ENCODE measurements around the gene ZFAND6. TPM values are rescaled to one million over a fixed set of nuclear protein-coding genes. Genes with fewer than 3 reads are reported as not detected.

Gene ZFAND6
- total and polyA plus RNA-seq, 10 donors: 68.0 to 154 (median 89.2) TPM

DNA sequence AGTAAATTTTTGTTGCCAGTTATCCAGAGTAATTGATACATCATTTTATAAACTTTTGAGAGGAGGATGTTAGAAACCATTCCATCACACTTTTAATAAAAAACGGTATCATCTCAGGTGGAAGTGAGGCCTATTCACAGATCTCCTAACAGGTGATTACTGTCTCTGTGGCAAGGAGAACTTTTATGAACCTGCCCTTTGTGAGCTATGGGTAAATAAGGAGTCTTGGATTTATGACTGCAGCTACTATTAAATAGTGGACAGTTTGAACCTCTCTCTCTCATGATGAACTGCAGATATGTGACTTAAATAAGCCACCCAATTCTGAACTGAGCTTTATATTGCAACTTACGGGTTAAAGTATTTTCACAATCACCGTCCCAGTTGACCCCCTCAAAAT lies 45.7 kb downstream of the ZFAND6 start:
- peaks cover 0 to 42% (median 2%) of the 10 kb centered on the region in 6 donors for H3K36me3 ChIP-seq
- H3K9me3 ChIP-seq: no peaks in the 10 kb centered on the region
- TF ChIP-seq, protein P1, sequence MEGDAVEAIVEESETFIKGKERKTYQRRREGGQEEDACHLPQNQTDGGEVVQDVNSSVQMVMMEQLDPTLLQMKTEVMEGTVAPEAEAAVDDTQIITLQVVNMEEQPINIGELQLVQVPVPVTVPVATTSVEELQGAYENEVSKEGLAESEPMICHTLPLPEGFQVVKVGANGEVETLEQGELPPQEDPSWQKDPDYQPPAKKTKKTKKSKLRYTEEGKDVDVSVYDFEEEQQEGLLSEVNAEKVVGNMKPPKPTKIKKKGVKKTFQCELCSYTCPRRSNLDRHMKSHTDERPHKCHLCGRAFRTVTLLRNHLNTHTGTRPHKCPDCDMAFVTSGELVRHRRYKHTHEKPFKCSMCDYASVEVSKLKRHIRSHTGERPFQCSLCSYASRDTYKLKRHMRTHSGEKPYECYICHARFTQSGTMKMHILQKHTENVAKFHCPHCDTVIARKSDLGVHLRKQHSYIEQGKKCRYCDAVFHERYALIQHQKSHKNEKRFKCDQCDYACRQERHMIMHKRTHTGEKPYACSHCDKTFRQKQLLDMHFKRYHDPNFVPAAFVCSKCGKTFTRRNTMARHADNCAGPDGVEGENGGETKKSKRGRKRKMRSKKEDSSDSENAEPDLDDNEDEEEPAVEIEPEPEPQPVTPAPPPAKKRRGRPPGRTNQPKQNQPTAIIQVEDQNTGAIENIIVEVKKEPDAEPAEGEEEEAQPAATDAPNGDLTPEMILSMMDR (IDR thresholded peaks at IDR 0.05 in 8 of 11, conservative IDR thresholded peaks at IDR 0.05 in 3 of 11): no peak
- TF ChIP-seq POLR2A (IDR thresholded peaks at IDR 0.05) (no peak), POLR2AphosphoS5 (IDR thresholded peaks at IDR 0.05) (no peak)
- H3K4me1 ChIP-seq: peaks cover 0 to 64% (median 20%) of the 10 kb centered on the region in 6 donors
- no peak overlapping the region for H3K4me3 ChIP-seq
- intact Hi-C loops (cut with DNase I; ENCODE audit: low total_unique reads): no loop called here
- no peak overlapping the region for H3K27ac ChIP-seq
- no peaks in the 10 kb centered on the region for H3K27me3 ChIP-seq (replicated peaks in 1 of 7)
- WGBS, 5 donors: 78 to 90% (median 87%) methylated on average over 3 of the region's 3 CpGs
- DNase-seq: no peak

DNA sequence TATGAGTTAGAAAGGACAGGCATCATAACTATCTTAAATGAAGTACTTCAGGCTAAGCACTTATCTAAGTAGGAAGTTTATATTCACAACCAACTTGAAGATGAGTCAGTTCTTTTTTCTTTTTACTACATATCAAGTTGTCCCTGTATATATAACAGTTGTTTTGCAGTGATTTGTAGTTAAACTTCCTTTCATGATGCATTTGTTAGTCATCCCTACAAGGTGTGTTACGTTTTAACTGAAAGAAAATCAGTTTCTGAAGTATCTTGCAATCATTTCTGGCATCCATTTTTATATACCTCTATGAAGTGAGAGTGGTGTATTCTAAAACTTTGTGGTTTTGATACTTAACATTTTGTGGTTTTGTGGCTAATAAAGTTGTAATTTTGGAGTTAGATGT lies 46.1 kb downstream of the ZFAND6 start:
- Histone ChIP-seq H3K4me3 (no peak overlapping the region), H3K27me3 (replicated peaks in 1 of 7) (no peaks in the 10 kb centered on the region), H3K9me3 (no peaks in the 10 kb centered on the region), H3K4me1 (peaks cover 0 to 63% (median 20%) of the 10 kb centered on the region in 6 donors), H3K36me3 (peaks cover 0 to 39% (median 2%) of the 10 kb centered on the region in 6 donors), H3K27ac (no peak overlapping the region)
- no peak for TF ChIP-seq POLR2AphosphoS5 (IDR thresholded peaks at IDR 0.05)
- no peak for TF ChIP-seq POLR2A (IDR thresholded peaks at IDR 0.05)
- TF ChIP-seq, protein P1 (IDR thresholded peaks at IDR 0.05 in 8 of 11, conservative IDR thresholded peaks at IDR 0.05 in 3 of 11): no peak
- 35 to 64% (median 50%) methylated on average over 1 of the region's 1 CpG for WGBS, 5 donors
- no peak for DNase-seq
- intact Hi-C loops (cut with DNase I; ENCODE audit: low total_unique reads): no loop called here

DNA sequence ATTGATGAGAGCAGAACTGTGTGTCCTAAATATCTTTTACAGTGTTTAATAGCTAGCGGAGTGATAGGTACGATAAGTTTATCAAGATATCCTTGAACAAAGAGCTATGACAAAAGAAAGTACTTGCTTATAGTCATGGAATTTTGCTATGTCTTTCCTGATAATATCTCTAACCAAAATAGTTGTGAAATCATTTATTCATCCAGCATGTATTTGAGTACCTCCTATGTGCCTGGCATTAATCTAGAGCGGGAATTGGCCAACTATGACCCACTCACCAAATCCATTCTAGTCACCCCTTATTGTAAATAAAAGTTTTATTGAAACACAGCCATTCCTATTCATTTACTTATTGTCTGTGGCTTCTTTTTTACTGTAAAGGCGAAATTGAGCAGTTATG lies 46.6 kb downstream of the ZFAND6 start:
- Histone ChIP-seq H3K36me3 (peaks cover 0 to 35% (median 2%) of the 10 kb centered on the region in 6 donors), H3K27ac (no peak overlapping the region), H3K4me3 (no peak overlapping the region)

DNA sequence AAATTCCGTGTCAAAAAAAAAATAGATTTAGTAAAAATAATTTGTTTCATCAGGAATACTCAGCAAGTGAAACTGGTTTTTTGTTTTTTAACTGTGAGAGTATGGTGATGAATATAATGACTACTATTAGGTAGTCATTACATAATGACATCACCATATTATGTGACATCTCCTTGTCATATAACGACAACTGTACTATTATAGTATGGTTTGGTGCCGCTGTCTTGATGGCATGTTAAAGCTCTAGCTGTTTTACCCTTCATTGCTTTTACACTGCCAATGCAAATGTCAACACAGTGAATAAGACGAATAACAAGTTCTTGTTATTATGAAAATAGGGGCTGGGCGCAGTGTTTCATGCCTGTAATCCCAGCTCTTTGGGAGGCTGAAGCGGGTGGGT lies 47.7 kb downstream of the ZFAND6 start:
- TF ChIP-seq POLR2A (IDR thresholded peaks at IDR 0.05) (no peak), POLR2AphosphoS5 (IDR thresholded peaks at IDR 0.05) (no peak)
- no peak overlapping the region for H3K27ac ChIP-seq
- peaks cover 0 to 24% (median 0%) of the 10 kb centered on the region in 6 donors for H3K36me3 ChIP-seq
- H3K4me3 ChIP-seq: no peak overlapping the region
- WGBS, 5 donors: 91 to 97% (median 94%) methylated on average over 6 of the region's 6 CpGs
- no peak for DNase-seq
- no peaks in the 10 kb centered on the region for H3K9me3 ChIP-seq
- peaks cover 0 to 73% (median 20%) of the 10 kb centered on the region in 6 donors for H3K4me1 ChIP-seq
- intact Hi-C loops (cut with DNase I; ENCODE audit: low total_unique reads): no loop called here
- no peaks in the 10 kb centered on the region for H3K27me3 ChIP-seq (replicated peaks in 1 of 7)

More for the DNA sequence above, 46.6 kb downstream of the ZFAND6 start:
- H3K4me1 ChIP-seq: peaks cover 0 to 67% (median 20%) of the 10 kb centered on the region in 6 donors
- intact Hi-C loops (cut with DNase I; ENCODE audit: low total_unique reads): no loop called here
- H3K27me3 ChIP-seq (replicated peaks in 1 of 7): no peaks in the 10 kb centered on the region
- TF ChIP-seq POLR2AphosphoS5 (IDR thresholded peaks at IDR 0.05): no peak
- no peak for TF ChIP-seq POLR2A (IDR thresholded peaks at IDR 0.05)
- TF ChIP-seq, protein P1 (IDR thresholded peaks at IDR 0.05 in 8 of 11, conservative IDR thresholded peaks at IDR 0.05 in 3 of 11): no peak
- WGBS, 5 donors: 90 to 96% (median 94%) methylated on average over 4 of the region's 4 CpGs
- H3K9me3 ChIP-seq: no peaks in the 10 kb centered on the region
- no peak for DNase-seq
